ENCODE measurements around the gene SUN3. TPM values are rescaled to one million over a fixed set of nuclear protein-coding genes. Genes with fewer than 3 reads are reported as not detected.

Gene SUN3
- total and polyA plus RNA-seq, 9 of the 15 experiments (the other 6 are each of a cell fraction or from before 2014, with no cell fraction given): 0.04 to 0.06 TPM; not detected in 7

DNA sequence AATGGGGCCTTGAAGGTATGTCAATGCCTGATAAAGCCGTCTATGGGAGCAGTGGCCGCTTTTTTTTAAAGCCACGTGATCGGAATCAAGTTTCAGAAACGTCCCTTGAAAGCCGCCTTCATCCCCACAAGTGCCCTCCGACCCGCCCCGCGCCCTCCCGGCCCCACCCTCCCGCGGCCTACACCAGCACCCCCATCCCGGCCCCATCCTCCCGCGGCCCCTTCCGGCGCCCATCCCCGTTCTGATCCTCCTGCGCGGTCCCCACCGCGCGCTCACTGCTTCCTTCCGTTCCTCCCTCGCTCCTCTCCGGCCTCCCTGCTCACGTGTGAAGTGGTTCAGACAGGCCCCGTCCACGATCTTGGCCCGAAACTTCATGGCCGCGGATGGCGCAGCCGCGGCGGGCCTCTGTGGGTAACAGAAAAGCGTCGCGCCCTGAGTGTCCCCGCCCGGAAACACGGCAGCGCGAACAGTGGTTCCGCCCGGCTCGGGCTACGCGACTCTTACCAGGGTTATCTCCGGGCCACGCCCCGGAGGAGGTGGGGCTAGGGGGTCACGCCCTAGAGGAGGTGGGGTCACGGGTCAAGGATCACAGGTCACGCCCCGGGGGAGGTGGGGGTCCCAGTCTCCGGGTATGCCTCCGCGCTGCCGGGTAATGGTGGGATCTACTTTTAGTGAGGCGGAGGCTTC lies 49.6 kb downstream of the SUN3 start, which contains the start of gene HUS1 (continued):
- TF ChIP-seq, protein P1, sequence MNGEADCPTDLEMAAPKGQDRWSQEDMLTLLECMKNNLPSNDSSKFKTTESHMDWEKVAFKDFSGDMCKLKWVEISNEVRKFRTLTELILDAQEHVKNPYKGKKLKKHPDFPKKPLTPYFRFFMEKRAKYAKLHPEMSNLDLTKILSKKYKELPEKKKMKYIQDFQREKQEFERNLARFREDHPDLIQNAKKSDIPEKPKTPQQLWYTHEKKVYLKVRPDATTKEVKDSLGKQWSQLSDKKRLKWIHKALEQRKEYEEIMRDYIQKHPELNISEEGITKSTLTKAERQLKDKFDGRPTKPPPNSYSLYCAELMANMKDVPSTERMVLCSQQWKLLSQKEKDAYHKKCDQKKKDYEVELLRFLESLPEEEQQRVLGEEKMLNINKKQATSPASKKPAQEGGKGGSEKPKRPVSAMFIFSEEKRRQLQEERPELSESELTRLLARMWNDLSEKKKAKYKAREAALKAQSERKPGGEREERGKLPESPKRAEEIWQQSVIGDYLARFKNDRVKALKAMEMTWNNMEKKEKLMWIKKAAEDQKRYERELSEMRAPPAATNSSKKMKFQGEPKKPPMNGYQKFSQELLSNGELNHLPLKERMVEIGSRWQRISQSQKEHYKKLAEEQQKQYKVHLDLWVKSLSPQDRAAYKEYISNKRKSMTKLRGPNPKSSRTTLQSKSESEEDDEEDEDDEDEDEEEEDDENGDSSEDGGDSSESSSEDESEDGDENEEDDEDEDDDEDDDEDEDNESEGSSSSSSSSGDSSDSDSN (IDR thresholded peaks at IDR 0.05; ENCODE audit: borderline replicate concordance in 1 of 2, low read depth in 2 of 2, low read length in 2 of 2): peak; percentile 55 to 92; a peak in 3 of 4 replicates
- TF ChIP-seq, protein P2, sequence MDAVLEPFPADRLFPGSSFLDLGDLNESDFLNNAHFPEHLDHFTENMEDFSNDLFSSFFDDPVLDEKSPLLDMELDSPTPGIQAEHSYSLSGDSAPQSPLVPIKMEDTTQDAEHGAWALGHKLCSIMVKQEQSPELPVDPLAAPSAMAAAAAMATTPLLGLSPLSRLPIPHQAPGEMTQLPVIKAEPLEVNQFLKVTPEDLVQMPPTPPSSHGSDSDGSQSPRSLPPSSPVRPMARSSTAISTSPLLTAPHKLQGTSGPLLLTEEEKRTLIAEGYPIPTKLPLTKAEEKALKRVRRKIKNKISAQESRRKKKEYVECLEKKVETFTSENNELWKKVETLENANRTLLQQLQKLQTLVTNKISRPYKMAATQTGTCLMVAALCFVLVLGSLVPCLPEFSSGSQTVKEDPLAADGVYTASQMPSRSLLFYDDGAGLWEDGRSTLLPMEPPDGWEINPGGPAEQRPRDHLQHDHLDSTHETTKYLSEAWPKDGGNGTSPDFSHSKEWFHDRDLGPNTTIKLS (IDR thresholded peaks at IDR 0.05; ENCODE audit: borderline replicate concordance, low read depth): peak; percentile 87
- TF ChIP-seq RAD51 (IDR thresholded peaks at IDR 0.05; ENCODE audit: borderline replicate concordance, low read depth) (peak; percentile 52; the same call in 1 of the 2 replicates), BRF1 (IDR thresholded peaks at IDR 0.05; ENCODE audit: borderline replicate concordance, extremely low read depth, insufficient read length) (no peak), ZNF696 (CRISPR knock-in tag; conservative IDR thresholded peaks at IDR 0.05) (no peak), SUPT5H (IDR thresholded peaks at IDR 0.05) (peak; percentile 96), NFIC (IDR thresholded peaks at IDR 0.05) (peak; percentile 75), ILF3 (IDR thresholded peaks at IDR 0.05; ENCODE audit: borderline replicate concordance) (no peak), YY1 (IDR thresholded peaks at IDR 0.05; ENCODE audit: borderline replicate concordance in 1 of 3, control insufficient read depth in 1 of 3, extremely low read depth in 1 of 3, insufficient read depth in 3 of 3, insufficient read length in 1 of 3, insufficient replicate concordance in 2 of 3, low read depth in 1 of 3, low read length in 2 of 3) (peak; percentile 36 to 87 (median 82)), MEIS2 (IDR thresholded peaks at IDR 0.05; ENCODE audit: partially characterized antibody) (no peak), HNRNPL (IDR thresholded peaks at IDR 0.05; ENCODE audit: low read depth, low read length) (peak; percentile 30; the same call in 1 of the 2 replicates), RBM25 (IDR thresholded peaks at IDR 0.05; ENCODE audit: low read depth, low read length, severe bottlenecking) (peak; percentile 34), ELF1 (tag; IDR thresholded peaks at IDR 0.05) (peak; percentile 75), GATA2 (CRISPR knock-in tag; IDR thresholded peaks at IDR 0.05) (no peak), FOXA1 (IDR thresholded peaks at IDR 0.05; ENCODE audit: borderline replicate concordance) (no peak), NCOA6 (IDR thresholded peaks at IDR 0.05) (no peak), SMC3 (conservative IDR thresholded peaks at IDR 0.05; ENCODE audit: insufficient read depth, low read depth, low read length) (no peak), LCOR (CRISPR knock-in tag; IDR thresholded peaks at IDR 0.05) (peak; percentile 84; the same call in 1 of the 2 replicates)
- TF ChIP-seq, protein P3, sequence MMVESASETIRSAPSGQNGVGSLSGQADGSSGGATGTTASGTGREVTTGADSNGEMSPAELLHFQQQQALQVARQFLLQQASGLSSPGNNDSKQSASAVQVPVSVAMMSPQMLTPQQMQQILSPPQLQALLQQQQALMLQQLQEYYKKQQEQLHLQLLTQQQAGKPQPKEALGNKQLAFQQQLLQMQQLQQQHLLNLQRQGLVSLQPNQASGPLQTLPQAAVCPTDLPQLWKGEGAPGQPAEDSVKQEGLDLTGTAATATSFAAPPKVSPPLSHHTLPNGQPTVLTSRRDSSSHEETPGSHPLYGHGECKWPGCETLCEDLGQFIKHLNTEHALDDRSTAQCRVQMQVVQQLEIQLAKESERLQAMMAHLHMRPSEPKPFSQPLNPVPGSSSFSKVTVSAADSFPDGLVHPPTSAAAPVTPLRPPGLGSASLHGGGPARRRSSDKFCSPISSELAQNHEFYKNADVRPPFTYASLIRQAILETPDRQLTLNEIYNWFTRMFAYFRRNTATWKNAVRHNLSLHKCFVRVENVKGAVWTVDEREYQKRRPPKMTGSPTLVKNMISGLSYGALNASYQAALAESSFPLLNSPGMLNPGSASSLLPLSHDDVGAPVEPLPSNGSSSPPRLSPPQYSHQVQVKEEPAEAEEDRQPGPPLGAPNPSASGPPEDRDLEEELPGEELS (CRISPR knock-in tag; IDR thresholded peaks at IDR 0.05; ENCODE audit: borderline replicate concordance): 0 out of 2 replicates have a peak, but pooled peaks have one; percentile 64
- TF ChIP-seq, protein P4, sequence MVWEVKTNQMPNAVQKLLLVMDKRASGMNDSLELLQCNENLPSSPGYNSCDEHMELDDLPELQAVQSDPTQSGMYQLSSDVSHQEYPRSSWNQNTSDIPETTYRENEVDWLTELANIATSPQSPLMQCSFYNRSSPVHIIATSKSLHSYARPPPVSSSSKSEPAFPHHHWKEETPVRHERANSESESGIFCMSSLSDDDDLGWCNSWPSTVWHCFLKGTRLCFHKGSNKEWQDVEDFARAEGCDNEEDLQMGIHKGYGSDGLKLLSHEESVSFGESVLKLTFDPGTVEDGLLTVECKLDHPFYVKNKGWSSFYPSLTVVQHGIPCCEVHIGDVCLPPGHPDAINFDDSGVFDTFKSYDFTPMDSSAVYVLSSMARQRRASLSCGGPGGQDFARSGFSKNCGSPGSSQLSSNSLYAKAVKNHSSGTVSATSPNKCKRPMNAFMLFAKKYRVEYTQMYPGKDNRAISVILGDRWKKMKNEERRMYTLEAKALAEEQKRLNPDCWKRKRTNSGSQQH (CRISPR knock-in tag; IDR thresholded peaks at IDR 0.05): 0 out of 2 replicates have a peak, but pooled peaks have one; percentile 54
